Endothelial cell of umbilical vein (primary cell): Measurements from ENCODE around the gene ENO2. TPM values are rescaled to one million over a fixed set of nuclear protein-coding genes. Genes with fewer than 3 reads are reported as not detected.

Source experiments
- BruUV-seq: library from RNA; stranded (reverse); fragments of 400-500 nt; replicated peaks from 2 replicates; lab custom pipeline; 2021; lab: Mats Ljungman, UMichigan
- CTCF ChIA-PET: fragments of 300-600, 350-600 bp; sonication (Branson Sonifier 250); formaldehyde crosslinking; loops from one replicate; lab custom pipeline; 2021; ENCODE audit warnings: antibody characterized with exemption, inconsistent platforms; lab: Charles Lee
- POLR2A ChIA-PET: fragments of 300-600, 350-600 bp; sonication (Branson Sonifier 250); formaldehyde crosslinking; loops from one replicate; lab custom pipeline; 2021; ENCODE audit warnings: antibody characterized with exemption, inconsistent platforms; lab: Charles Lee
- DNase-seq: peaks from one replicate; pipeline ENCODE4 v3.0.0-alpha.2; 2011; ENCODE audit warnings: low read depth, low spot score
- FAIRE-seq: peaks from 2 replicates; lab custom pipeline; 2011; peaks lifted over from hg19 to GRCh38; lab: Jason Lieb, UNC
- H2AFZ ChIP-seq: 2 replicates; pipeline ENCODE4 v1.6.0; 2012; ENCODE audit warnings: low read depth, low read length, control low read depth, inconsistent platforms
- H3K27ac ChIP-seq: 2 replicates; pipeline ENCODE4 v1.5.1; 2011; ENCODE audit warnings: low read depth, mild to moderate bottlenecking, control low read depth, low read length, moderate library complexity; ENCODE audit not compliant: insufficient read depth
- H3K27me3 ChIP-seq, 2 experiments: 2 replicates each; pipeline versions ENCODE4 v1.6.0 to v1.6.1; 2011; ENCODE audit warnings: low read length in 2 of 2, mixed read lengths in 1 of 2; ENCODE audit not compliant: control insufficient read depth in 2 of 2, insufficient read depth in 2 of 2
- H3K36me3 ChIP-seq, 2 experiments: 2 replicates in 1 of 2; 3 replicates in 1 of 2; pipeline ENCODE4 v1.5.1; 2011; ENCODE audit warnings: low read length in 2 of 2, mild to moderate bottlenecking in 1 of 2, moderate library complexity in 1 of 2; ENCODE audit not compliant: control insufficient read depth in 2 of 2, insufficient read depth in 2 of 2; ENCODE audit errors: extremely low read depth in 1 of 2
- H3K4me1 ChIP-seq: 3 replicates; pipeline ENCODE4 v1.5.1; 2011; ENCODE audit warnings: mild to moderate bottlenecking, low read length; ENCODE audit not compliant: control insufficient read depth, insufficient read depth; ENCODE audit errors: extremely low read depth
- H3K4me2 ChIP-seq: 2 replicates; pipeline ENCODE4 v1.6.1; 2011; ENCODE audit warnings: low read length, control low read depth, mixed read lengths; ENCODE audit not compliant: insufficient read depth
- H3K4me3 ChIP-seq, 3 experiments: fragments of 200-600 bp in 1 of 3; sonication (generic), shearing (Covaris generic) in 1 of 3; replicated peaks in 1 of 3; 2 replicates each; pipeline ENCODE4 v1.5.1; 2011 to 2016; ENCODE audit warnings: control low read depth in 3 of 3, low read length in 3 of 3, mild to moderate bottlenecking in 2 of 3, inconsistent platforms in 1 of 3, low read depth in 1 of 3, moderate library complexity in 1 of 3; ENCODE audit not compliant: insufficient read depth in 1 of 3
- H3K79me2 ChIP-seq: 2 replicates; pipeline ENCODE4 v1.6.0; 2012; ENCODE audit warnings: low read length, inconsistent platforms; ENCODE audit not compliant: control insufficient read depth, insufficient read depth
- H3K9ac ChIP-seq: replicated peaks from 2 replicates; pipeline ENCODE3; 2011; ENCODE audit warnings: low read length, control low read depth; ENCODE audit not compliant: insufficient read depth; ENCODE audit errors: extremely low read depth
- H3K9me1 ChIP-seq: replicated peaks from 3 replicates; pipeline ENCODE4 v1.6.0; 2011; ENCODE audit warnings: mild to moderate bottlenecking, low read length; ENCODE audit not compliant: control insufficient read depth, insufficient read depth; ENCODE audit errors: extremely low read depth
- H3K9me3 ChIP-seq: replicated peaks from 2 replicates; pipeline ENCODE4 v1.5.1; 2012; ENCODE audit warnings: low read length, inconsistent platforms; ENCODE audit not compliant: control insufficient read depth, insufficient read depth
- H4K20me1 ChIP-seq: replicated peaks from 2 replicates; pipeline ENCODE3; 2011; ENCODE audit warnings: mild to moderate bottlenecking, low read length; ENCODE audit not compliant: control insufficient read depth, insufficient read depth; ENCODE audit errors: extremely low read depth
- CTCF ChIP-seq, 2 donors: IDR thresholded peaks; 1 replicate in 1 of 2; 2 replicates in 1 of 2; pipeline ENCODE4 v1.5.1; 2011; ENCODE audit warnings: low read length in 2 of 2, mild to moderate bottlenecking in 2 of 2, moderate library complexity in 2 of 2, control low read depth in 1 of 2, inconsistent platforms in 1 of 2, low read depth in 1 of 2; ENCODE audit not compliant: insufficient read depth in 1 of 2; ENCODE audit errors: extremely low read depth in 1 of 2
- EZH2 ChIP-seq: IDR thresholded peaks from 2 replicates; pipeline ENCODE4 v1.6.1; 2012; ENCODE audit warnings: borderline replicate concordance, low read depth, mild to moderate bottlenecking, moderate library complexity, low read length, inconsistent platforms; ENCODE audit not compliant: severe bottlenecking
- FOS ChIP-seq: IDR thresholded peaks from 2 replicates; pipeline ENCODE4 v1.6.1; 2011; ENCODE audit warnings: mild to moderate bottlenecking, low read length, moderate library complexity, borderline replicate concordance; ENCODE audit not compliant: insufficient read depth
- GATA2 ChIP-seq: IDR thresholded peaks from 2 replicates; pipeline ENCODE4 v1.7.0; 2011; ENCODE audit warnings: low read depth, mild to moderate bottlenecking, moderate library complexity, mixed read lengths, low read length; ENCODE audit not compliant: insufficient read length, insufficient read depth
- JUN ChIP-seq: IDR thresholded peaks from 2 replicates; pipeline ENCODE4 v1.6.1; 2011; ENCODE audit warnings: borderline replicate concordance, low read depth; ENCODE audit not compliant: insufficient read length, insufficient read depth
- MAX ChIP-seq: IDR thresholded peaks from 2 replicates; pipeline ENCODE4 v1.6.1; 2011; ENCODE audit not compliant: insufficient read depth, insufficient read length
- MYC ChIP-seq: IDR thresholded peaks from one replicate; pipeline ENCODE4 v1.6.1; 2011; ENCODE audit warnings: mild to moderate bottlenecking, low read depth, low read length
- POLR2A ChIP-seq: IDR thresholded peaks from 2 replicates; pipeline ENCODE4 v1.6.1; 2012; ENCODE audit warnings: low read depth, mild to moderate bottlenecking, control low read depth, low read length
- POLR2AphosphoS5 ChIP-seq: IDR thresholded peaks from 2 replicates; pipeline ENCODE4 v1.6.1; 2012; ENCODE audit warnings: low read depth, mild to moderate bottlenecking, control low read depth, low read length, moderate library complexity; ENCODE audit not compliant: insufficient read depth
- dilution Hi-C: fragments of 300-500 bp; cut with MboI; formaldehyde crosslinking; loops from one replicate; pipeline ENCODE4 v1.15.0; 2019; ENCODE audit warnings: low sequenced_read_pairs; ENCODE audit not compliant: extremely low pct_ligation_motif_present
- intact Hi-C: fragments of 100-400 bp; cut with micrococcal nuclease; formaldehyde crosslinking; loops from one replicate; pipeline ENCODE4 v1.10.0; 2022
- polyA plus RNA-seq, 4 experiments: library from polyadenylated mRNA; depleted of rRNA in 3 of 4; stranded (reverse) in 3 of 4; unstranded in 1 of 4; fragments of >200 nt; gene quantifications; 2 replicates each; pipeline versions ENCODE4 v1.2.1 to v1.2.3, GENCODE V29; 2011 to 2012; ENCODE audit warnings: missing spikeins in 1 of 4
- total RNA-seq: library from RNA; stranded (reverse); gene quantifications from 2 replicates; pipeline ENCODE4 v1.2.3, GENCODE V29; 2021

The ENO2 gene
- total and polyA plus RNA-seq, 2 donors (not counting 3 experiments of a cell fraction or from before 2014, with no cell fraction given) = 11.4 to 18.6 TPM

GRCh38 chr12:6960593-6961277 is 46.4 kb downstream of the ENO2 start:
- FAIRE-seq (no peak), DNase-seq (no peak)
- dilution Hi-C loops = no loop called here
- Histone ChIP-seq H3K4me1 (peaks cover 18% of the 10 kb centered on the region), H3K4me3 (no peak overlapping the region), H3K27ac (peak overlapping the region; percentile 69), H3K79me2 (no peaks in the 10 kb centered on the region), H3K9me1 (no peaks in the 10 kb centered on the region), H2AFZ (peak overlapping the region; percentile 89), H3K27me3 (no peaks in the 10 kb centered on the region), H3K9me3 (no peaks in the 10 kb centered on the region), H4K20me1 (no peaks in the 10 kb centered on the region), H3K9ac (no peak overlapping the region), H3K4me2 (no peak overlapping the region), H3K36me3 (peaks cover 5 to 7% of the 10 kb centered on the region in 2 experiments)
- intact Hi-C loops = no loop called here
- ChIA-PET CTCF (interaction anchor here (1.5 to 3.2 kb wide), 5 partner anchors 10 to 91 kb away, joined by 3 to 34 read pairs (median 6); partner anchors contain the start of genes C12orf57, PTPN6 and RNU7-1), POLR2A (interaction anchor here (1.5 kb wide), 1 partner anchor 17 kb away, joined by 5 read pairs; the partner anchor contains the start of genes C12orf57 and RNU7-1)
- no TSS peak for BruUV-seq
- TF ChIP-seq EZH2 (no peak), MYC (no peak), MAX (no peak), GATA2 (no peak), CTCF (IDR thresholded peaks at IDR 0.05; ENCODE audit: extremely low read depth in 1 of 2, insufficient read depth in 1 of 2, low read depth in 1 of 2, low read length in 2 of 2) (no peak), POLR2AphosphoS5 (no peak), FOS (no peak), JUN (no peak), POLR2A (no peak)
